ENCODE results near the gene CSF1. TPM values are rescaled to one million over a fixed set of nuclear protein-coding genes. Genes with fewer than 3 reads are reported as not detected.

The CSF1 gene
- total and polyA plus RNA-seq, 2 of the 13 experiments (the other 11 are each of a cell fraction or from before 2014, with no cell fraction given) = 4.6 to 13.3 TPM

- in situ Hi-C loops (cut with HindIII; ENCODE audit: extremely low pct_ligation_motif_present, low pct_unique_long_range_greater_than_20kb) (no loop called here), intact Hi-C loops (cut with micrococcal nuclease; ENCODE audit: unreplicated experiment) (loop anchor here (1.0 kb wide), 3 partner anchors 20 to 26 kb away; partner anchors contain the start of gene AHCYL1)
- peaks cover 49% of the 10 kb centered on the region for H3K4me1 ChIP-seq (ENCODE audit: insufficient read depth, low read length)
- H3K4me2 ChIP-seq (ENCODE audit: low read depth, low read length) = peak overlapping the region; percentile 80
- no peaks in the 10 kb centered on the region for H3K27me3 ChIP-seq (ENCODE audit: control insufficient read depth in 1 of 2, insufficient read depth in 2 of 2, low read length in 2 of 2)
- H4K20me1 ChIP-seq (ENCODE audit: insufficient read depth, low read length) = no peaks in the 10 kb centered on the region
- H3K79me2 ChIP-seq (ENCODE audit: insufficient read depth, low read length) = no peaks in the 10 kb centered on the region
- no peaks in the 10 kb centered on the region for H3K36me3 ChIP-seq (replicated peaks in 1 of 2; ENCODE audit: control insufficient read depth in 1 of 2, insufficient read depth in 2 of 2, low read length in 2 of 2)
- peak; percentile 6 for ATAC-seq
- FAIRE-seq = no peak
- ChIA-PET CTCF (ENCODE audit: low intra/inter-chr PET ratio, low total read pairs) (interaction anchor here (1.6 to 2.7 kb wide), 3 partner anchors 19 to 26 kb away, joined by 5 to 17 read pairs (median 12); partner anchors contain the start of gene AHCYL1), POLR2A (interaction anchor here (0.7 to 4.6 kb wide), 9 partner anchors 13 to 84 kb away, joined by 3 to 67 read pairs (median 22); partner anchors contain the start of gene AHCYL1)
- peak overlapping the region; percentile 93 for H3K27ac ChIP-seq (ENCODE audit: extremely low read length, insufficient read depth, low read length)
- WGBS (ENCODE audit: low lambda C conversion rate) = 0% methylated on average over 1 of the region's 1 CpG
- no peaks in the 10 kb centered on the region for H3K9me3 ChIP-seq (ENCODE audit: low read length)
- BruUV-seq (replicated peaks) = no TSS peak
- no peak overlapping the region for H3K9ac ChIP-seq (ENCODE audit: insufficient read depth, low read depth, low read length)
- peak overlapping the region in 2 of 3 experiments; percentile 23 to 27; a peak in 3 of 6 replicates for H3K4me3 ChIP-seq (replicated peaks in 1 of 3; ENCODE audit: insufficient read depth in 1 of 3, low read depth in 2 of 3, low read length in 3 of 3)
- H2AFZ ChIP-seq (ENCODE audit: low read length) = no peak overlapping the region
- DNase-seq (ENCODE audit: low spot score) = no peak
- no peak; the same call in 1 of the 2 replicates for TF ChIP-seq ZNF292 (CRISPR knock-in tag; IDR thresholded peaks at IDR 0.05; ENCODE audit: borderline replicate concordance, low read depth)
- no peak for TF ChIP-seq ZNF460 (CRISPR knock-in tag; IDR thresholded peaks at IDR 0.05; ENCODE audit: borderline replicate concordance)
- TF ChIP-seq RNF219 (CRISPR knock-in tag; IDR thresholded peaks at IDR 0.05) = no peak
- no peak for TF ChIP-seq POLR2AphosphoS2 (IDR thresholded peaks at IDR 0.05; ENCODE audit: low read depth, low read length)
- TF ChIP-seq MAFF (IDR thresholded peaks at IDR 0.05; ENCODE audit: low read depth, low read length) = peak; percentile 68
- TF ChIP-seq GLMP (CRISPR knock-in tag; IDR thresholded peaks at IDR 0.05; ENCODE audit: borderline replicate concordance) = no peak
- no peak for TF ChIP-seq ZNF12 (CRISPR knock-in tag; IDR thresholded peaks at IDR 0.05)
- TF ChIP-seq TBX2 (CRISPR knock-in tag; IDR thresholded peaks at IDR 0.05; ENCODE audit: borderline replicate concordance) = no peak
- TF ChIP-seq ZNF552 (CRISPR knock-in tag; IDR thresholded peaks at IDR 0.05; ENCODE audit: borderline replicate concordance) = no peak
- TF ChIP-seq ZNF557 (CRISPR knock-in tag; IDR thresholded peaks at IDR 0.05) = no peak
- peak; percentile 4; the same call in 1 of the 2 replicates for TF ChIP-seq ZNF124 (CRISPR knock-in tag; IDR thresholded peaks at IDR 0.05)
- no peak for TF ChIP-seq ZNF788 (CRISPR knock-in tag; IDR thresholded peaks at IDR 0.05; ENCODE audit: borderline replicate concordance)
- no peak for TF ChIP-seq ZNF605 (CRISPR knock-in tag; IDR thresholded peaks at IDR 0.05)
- TF ChIP-seq ZNF639 (CRISPR knock-in tag; conservative IDR thresholded peaks at IDR 0.05) = 0 out of 2 replicates have a peak, but pooled peaks have one; percentile 16
- TF ChIP-seq ZNF614 (CRISPR knock-in tag; IDR thresholded peaks at IDR 0.05; ENCODE audit: borderline replicate concordance) = no peak
- TF ChIP-seq NFE2L1 (CRISPR knock-in tag; IDR thresholded peaks at IDR 0.05; ENCODE audit: borderline replicate concordance) = no peak
- no peak for TF ChIP-seq ZFY (CRISPR knock-in tag; IDR thresholded peaks at IDR 0.05)
- TF ChIP-seq MAFK (conservative IDR thresholded peaks at IDR 0.05 in 1 of 2, IDR thresholded peaks at IDR 0.05 in 1 of 2; ENCODE audit: low read length in 2 of 2) = peak; percentile 78 to 80
Observed at GRCh38 chr1:109960745-109961094, 50.1 kb downstream of the CSF1 start.

All from HepG2 (cell line).